GM12878 (cell line): Measurements from ENCODE around the gene TSPAN10.

Source experiments
- EED ChIP-seq: sonication (generic); IDR thresholded peaks from 2 replicates; pipeline ENCODE4 v1.6.1; 2016; ENCODE audit warnings: antibody characterized with exemption, low read depth
- FOXM1 ChIP-seq: IDR thresholded peaks from 2 replicates; pipeline ENCODE4 v1.6.1; 2012; ENCODE audit warnings: low read depth, mild to moderate bottlenecking, inconsistent platforms, low read length, moderate library complexity
- HCFC1 ChIP-seq: fragments of 150-350 bp; IDR thresholded peaks from 2 replicates; pipeline ENCODE4 v1.6.1; 2014; ENCODE audit warnings: low read length
- NFIC ChIP-seq: IDR thresholded peaks from 2 replicates; pipeline ENCODE4 v1.6.1; 2012; ENCODE audit warnings: low read depth, mild to moderate bottlenecking, inconsistent platforms, low read length, moderate library complexity
- TF ChIP-seq, protein P1 (sequence below), 3 experiments: IDR thresholded peaks in 2 of 3; conservative IDR thresholded peaks in 1 of 3; 2 replicates each; pipeline ENCODE4 v1.5.1; 2011; ENCODE audit warnings: low read depth in 3 of 3, low read length in 3 of 3, mild to moderate bottlenecking in 3 of 3, control low read depth in 2 of 3, moderate library complexity in 2 of 3, inconsistent platforms in 1 of 3, mixed read lengths in 1 of 3; ENCODE audit not compliant: control insufficient read depth in 2 of 3, insufficient read depth in 1 of 3; ENCODE audit errors: extremely low read depth in 1 of 3
- TF ChIP-seq, protein P2 (sequence below): IDR thresholded peaks from 2 replicates; pipeline ENCODE4 v1.6.1; 2012; ENCODE audit warnings: low read length, inconsistent platforms

DNA sequence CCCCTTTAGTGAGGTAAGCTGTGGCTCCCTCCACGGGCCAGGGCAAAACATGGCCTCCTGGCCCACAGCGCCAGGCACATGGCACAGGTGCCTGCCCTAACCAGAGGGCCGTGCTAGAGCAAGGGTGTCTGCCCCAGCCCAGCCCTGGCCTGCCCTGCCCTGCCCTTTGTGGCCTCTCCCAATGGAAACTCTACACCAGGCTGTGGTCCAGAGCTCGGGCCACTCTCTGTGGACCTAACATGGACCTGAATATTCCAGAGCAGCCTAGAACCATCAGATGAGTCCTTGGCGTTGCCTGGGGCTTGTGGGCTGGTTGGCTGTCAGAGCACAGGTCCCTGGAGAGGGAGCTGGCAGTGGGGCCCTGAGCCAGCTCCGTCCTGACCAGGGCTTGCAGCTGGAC, 58.2 kb downstream of the TSPAN10 start:
- no peak for TF ChIP-seq EED
- TF ChIP-seq NFIC = no peak
- TF ChIP-seq, protein P1, sequence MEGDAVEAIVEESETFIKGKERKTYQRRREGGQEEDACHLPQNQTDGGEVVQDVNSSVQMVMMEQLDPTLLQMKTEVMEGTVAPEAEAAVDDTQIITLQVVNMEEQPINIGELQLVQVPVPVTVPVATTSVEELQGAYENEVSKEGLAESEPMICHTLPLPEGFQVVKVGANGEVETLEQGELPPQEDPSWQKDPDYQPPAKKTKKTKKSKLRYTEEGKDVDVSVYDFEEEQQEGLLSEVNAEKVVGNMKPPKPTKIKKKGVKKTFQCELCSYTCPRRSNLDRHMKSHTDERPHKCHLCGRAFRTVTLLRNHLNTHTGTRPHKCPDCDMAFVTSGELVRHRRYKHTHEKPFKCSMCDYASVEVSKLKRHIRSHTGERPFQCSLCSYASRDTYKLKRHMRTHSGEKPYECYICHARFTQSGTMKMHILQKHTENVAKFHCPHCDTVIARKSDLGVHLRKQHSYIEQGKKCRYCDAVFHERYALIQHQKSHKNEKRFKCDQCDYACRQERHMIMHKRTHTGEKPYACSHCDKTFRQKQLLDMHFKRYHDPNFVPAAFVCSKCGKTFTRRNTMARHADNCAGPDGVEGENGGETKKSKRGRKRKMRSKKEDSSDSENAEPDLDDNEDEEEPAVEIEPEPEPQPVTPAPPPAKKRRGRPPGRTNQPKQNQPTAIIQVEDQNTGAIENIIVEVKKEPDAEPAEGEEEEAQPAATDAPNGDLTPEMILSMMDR (IDR thresholded peaks at IDR 0.05 in 2 of 3, conservative IDR thresholded peaks at IDR 0.05 in 1 of 3; ENCODE audit: control insufficient read depth in 2 of 3, extremely low read depth in 1 of 3, insufficient read depth in 1 of 3, low read depth in 3 of 3, low read length in 3 of 3) = no peak
- TF ChIP-seq, protein P2, sequence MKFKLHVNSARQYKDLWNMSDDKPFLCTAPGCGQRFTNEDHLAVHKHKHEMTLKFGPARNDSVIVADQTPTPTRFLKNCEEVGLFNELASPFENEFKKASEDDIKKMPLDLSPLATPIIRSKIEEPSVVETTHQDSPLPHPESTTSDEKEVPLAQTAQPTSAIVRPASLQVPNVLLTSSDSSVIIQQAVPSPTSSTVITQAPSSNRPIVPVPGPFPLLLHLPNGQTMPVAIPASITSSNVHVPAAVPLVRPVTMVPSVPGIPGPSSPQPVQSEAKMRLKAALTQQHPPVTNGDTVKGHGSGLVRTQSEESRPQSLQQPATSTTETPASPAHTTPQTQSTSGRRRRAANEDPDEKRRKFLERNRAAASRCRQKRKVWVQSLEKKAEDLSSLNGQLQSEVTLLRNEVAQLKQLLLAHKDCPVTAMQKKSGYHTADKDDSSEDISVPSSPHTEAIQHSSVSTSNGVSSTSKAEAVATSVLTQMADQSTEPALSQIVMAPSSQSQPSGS = no peak
- TF ChIP-seq HCFC1 = no peak
- TF ChIP-seq FOXM1 = no peak
